ENCODE results near the gene MTURN. TPM values are rescaled to one million over a fixed set of nuclear protein-coding genes. Genes with fewer than 3 reads are reported as not detected.
"Not testable (repeated sequence)": the region's sequence is repeated elsewhere in the genome, so short reads cannot be mapped to it uniquely, and the experiment has no call there.

The MTURN gene
- 2.8 TPM for total RNA-seq

DNA sequence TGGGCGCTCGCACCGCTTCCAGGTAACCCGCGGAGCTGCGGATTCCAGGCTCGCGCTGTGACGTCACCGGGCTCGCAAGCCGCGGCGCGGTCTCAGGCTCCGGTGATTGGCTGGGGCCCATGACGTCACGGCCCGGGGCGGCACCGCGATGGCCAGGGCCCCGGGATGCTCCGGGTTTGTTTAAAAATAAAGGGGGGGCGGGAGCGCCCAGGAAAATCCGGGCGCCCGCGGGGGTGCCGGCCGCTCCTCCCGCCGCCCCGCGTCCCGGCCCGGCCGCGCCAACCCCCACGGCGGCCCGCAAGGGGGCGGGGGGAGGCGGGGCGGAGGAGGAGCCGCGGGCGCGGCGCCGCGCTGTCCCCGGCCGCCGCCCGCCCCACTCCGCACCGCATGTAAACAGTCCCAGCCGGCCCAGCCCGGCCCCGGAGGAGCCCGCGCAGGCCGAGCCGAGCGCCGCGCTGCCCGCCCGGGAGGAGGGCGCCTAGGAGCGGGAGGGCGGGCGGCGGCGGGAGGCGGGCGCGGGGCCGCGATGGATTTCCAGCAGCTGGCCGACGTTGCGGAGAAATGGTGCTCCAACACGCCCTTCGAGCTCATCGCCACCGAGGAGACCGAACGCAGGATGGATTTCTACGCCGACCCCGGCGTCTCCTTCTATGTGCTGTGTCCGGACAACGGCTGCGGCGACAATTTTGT is at the start of gene MTURN:
MTURN (plus strand) TSS at position 376 of the 690 bp plus-strand sequence; CDS start at position 527, 151 bp downstream.
- DNase-seq (ENCODE audit: low spot score) = peak; percentile 88
- peak; percentile 90 for ATAC-seq

DNA sequence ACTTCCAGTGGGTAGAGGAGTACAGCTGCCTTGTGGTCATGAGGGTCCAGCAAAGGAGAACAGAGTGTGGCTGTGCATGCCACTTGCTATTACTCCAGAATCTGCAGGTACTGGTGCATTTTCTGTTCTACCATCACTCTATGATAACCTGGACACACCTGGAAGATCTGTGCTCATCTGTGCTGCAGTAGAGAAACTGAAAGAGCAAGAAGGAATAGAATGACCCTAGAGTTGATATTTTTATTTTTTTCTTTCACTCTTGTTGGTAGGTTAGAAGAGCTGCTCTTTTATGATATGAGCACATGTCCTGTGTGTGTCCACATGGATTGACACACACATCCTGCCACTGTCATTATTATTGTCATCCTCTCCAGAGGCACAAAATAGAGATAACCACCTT is 48.3 kb upstream of the MTURN start:
- no peak for ATAC-seq
- no peak for DNase-seq (ENCODE audit: low spot score)

DNA sequence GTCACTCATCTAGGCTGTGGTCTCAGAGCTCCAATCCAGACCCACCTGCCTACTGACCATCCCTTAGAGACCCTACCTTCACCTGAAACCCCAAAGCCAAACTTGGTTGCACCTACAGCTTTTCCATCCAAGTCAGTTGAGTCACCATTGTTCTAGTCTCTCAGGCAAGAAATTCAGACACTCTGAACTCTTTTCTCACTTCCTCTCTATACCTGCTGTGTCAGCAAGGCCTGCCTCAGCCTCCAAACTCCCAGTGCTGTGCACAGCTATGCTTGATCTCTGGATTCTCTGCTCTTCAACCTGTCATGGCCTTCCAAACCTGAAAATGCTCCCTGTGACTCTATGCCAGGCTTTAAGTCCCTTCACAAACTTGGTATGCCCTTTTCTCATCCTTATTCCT is 47.4 kb upstream of the MTURN start:
- ATAC-seq = no peak
- no peak for DNase-seq (ENCODE audit: low spot score)

DNA sequence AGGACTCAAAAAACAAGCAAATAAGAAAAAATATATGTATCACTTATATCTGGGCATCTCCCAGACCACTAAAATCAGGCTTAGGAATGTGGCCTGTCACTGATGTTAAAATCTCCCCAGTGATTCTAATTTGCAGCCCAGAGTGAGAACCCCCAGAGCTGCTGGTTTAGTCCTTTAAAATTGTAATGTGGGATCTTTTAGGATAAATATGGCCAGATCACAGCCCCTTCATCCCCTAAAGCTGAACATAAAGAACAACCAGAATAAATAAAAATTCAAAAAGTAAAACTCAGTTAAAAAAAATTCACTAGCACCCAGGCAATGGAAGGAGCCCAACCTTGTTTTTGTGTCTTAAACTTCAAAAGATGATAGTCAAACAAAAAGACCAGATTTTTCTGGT is 46.4 kb upstream of the MTURN start:
- no peak for DNase-seq (ENCODE audit: low spot score)
- ATAC-seq = no peak

DNA sequence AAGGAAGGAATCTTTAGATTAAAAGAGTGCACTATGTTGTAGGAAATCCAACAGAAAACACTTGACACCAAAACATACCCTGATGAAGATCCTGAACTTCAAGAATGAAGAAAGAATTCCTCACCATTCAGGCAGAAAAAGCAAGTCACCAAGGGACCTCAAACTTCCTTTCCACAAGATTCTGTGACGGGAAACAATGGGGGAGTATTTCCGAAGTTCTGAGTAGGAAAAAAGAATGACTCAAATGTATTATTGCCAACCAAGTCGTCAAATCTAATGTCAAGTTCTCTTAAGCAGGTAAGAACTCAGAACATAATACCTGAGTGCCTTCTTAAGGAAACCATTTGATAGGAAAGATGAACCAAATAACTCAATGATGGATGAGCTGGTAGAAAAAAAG is 44.7 kb upstream of the MTURN start:
- DNase-seq (ENCODE audit: low spot score) (no peak), ATAC-seq (no peak)

DNA sequence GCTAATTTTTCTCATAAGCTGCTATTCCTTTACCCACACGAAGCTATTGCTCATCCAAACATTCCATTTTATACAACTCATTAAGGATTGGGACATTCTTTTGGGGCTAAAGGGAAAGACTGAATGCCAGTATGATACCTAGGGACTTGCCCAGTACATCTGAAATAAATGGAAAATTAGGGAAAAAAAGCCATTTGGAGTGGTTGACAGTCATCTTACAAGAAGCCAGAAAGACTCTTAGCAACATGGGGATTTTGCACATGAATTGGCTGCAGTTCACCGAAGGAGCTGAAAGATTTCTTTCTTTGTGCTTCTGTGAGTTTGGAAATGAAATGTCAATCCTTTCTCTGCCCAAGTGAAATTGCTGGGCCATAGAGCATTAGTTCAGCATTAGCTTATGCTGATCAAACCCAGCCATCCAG is 43.3 kb upstream of the MTURN start:
- DNase-seq (ENCODE audit: low spot score) (no peak), ATAC-seq (no peak)

DNA sequence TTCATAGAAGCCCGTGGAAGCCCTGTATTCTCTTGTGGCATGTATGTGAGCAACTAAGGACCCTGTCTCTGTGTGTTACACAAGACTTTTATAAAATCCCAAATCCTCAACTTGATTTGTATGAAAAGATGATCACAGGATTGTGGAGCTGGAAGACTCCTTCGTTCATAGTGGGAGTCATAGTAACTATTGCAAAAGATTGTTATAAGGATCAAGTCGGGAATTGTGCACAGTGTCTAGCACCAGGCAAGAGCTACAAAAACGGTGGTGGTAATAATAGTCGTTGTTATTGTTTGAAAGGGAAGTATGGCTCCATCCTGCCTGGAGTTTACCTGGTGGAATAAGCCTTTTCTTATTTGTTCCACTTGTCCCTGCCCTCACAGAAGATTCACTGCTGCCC is 42.8 kb upstream of the MTURN start:
- DNase-seq (ENCODE audit: low spot score) (no peak), ATAC-seq (no peak)

DNA sequence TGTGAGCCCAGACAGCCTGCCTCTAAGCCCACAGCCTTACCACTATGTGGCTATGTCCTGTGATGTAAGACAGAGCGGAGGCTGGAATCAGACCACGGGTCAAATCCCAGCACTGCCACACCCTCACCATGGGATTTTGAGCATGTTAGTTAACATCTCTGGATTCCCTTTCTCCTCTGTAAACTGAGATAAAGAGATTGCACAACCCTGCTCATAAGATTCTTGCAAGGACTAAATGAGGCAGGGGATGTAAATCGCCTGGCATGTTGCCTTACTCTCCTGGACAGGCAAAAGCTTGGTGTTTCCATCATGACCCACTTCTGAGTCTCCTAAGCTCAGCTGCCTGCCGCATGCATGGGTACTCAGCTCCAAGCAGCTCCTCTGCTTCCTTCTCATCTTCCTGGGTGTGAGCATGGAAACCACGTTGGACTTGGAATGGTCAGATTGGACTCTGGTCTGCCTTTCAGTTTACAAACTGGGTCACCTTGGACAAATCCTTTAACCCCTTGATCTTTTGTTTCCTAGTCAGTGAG is 41.3 kb upstream of the MTURN start:
- ATAC-seq = no peak
- no peak for DNase-seq (ENCODE audit: low spot score)

DNA sequence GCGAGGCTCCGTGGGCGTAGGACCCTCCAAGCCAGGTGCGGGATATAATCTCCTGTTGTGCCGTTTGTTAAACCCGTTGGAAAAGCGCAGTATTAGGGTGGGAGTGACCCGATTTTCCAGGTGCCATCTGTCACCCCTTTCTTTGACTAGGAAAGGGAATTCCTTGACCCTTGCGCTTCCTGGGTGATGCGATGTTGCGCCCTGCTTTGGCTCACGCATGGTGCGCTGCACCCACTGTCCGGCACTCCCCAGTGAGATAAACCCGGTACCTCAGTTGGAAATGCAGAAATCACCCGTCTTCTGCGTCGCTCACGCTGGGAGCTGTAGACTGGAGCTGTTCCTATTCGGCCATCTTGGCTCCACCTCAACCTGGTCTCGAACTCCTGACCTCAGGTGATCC is 36.2 kb upstream of the MTURN start:
- ATAC-seq; DNase-seq (ENCODE audit: low spot score): not testable (repeated sequence)

DNA sequence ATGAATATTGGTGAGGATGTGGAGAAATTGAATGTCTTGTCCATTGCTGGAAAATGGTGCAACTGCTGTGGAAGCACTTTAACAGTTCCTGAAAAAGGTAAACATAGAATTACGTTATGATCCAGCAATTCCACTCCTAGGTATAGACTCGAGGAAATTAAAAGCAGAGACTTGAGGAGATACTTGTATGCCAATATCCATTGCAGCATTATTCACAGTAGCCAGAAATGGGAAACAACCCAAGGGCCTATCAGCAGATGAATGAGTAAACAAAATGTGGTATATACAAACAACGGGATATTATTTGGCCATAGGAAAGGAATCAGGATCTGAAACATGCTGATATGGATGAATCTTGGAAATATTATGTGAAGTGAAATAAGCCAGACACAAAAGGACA is 32.5 kb upstream of the MTURN start:
- no peak for ATAC-seq
- DNase-seq (ENCODE audit: low spot score) = no peak

DNA sequence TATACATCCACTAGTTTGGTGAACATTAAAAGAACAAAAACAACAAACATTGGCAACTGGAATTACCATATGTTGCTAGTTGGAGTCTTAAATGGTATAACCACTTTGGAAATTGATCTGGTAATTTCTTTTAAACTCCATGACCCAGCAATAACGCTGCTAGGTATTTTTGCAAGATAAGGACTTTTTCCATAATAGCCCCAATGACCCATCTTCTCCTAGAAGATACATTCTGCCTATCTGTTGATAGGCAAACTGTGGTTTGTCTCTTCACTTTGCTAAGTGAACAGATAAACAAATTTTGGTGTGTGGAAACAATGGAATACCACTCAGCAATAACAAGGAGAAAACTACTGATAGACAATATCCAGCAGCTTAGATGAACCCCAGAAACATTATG is 30.6 kb upstream of the MTURN start:
- ATAC-seq = no peak
- DNase-seq (ENCODE audit: low spot score) = no peak

DNA sequence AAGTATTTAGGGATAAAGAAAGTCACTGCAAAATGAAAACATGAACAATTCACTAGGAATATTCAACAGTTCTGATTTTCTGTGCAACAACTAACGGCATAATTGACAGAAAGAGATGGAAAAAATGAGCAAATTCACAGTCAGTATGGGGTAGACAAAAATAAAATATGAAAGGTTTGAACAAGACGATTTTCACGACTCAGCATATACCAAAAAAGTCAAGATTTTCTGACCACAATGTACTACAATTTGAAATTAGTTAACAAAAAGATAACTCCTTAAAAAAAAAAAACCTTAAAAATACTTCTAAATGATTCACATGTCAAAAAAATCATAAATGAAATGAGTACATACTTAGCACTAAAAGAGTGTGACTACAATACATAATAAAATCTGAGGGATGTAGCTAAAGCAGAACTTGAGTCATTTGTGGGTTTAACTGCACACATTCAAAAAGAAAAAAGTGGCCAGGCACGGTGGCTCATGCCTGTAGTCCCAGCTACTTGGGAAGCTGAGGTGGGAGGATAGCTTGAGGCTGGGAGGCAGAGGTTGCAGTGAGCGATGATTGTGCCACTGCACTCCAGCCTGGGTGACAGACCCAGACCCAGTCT is 22.6 kb upstream of the MTURN start:
- no peak for ATAC-seq
- no peak for DNase-seq (ENCODE audit: low spot score)

DNA sequence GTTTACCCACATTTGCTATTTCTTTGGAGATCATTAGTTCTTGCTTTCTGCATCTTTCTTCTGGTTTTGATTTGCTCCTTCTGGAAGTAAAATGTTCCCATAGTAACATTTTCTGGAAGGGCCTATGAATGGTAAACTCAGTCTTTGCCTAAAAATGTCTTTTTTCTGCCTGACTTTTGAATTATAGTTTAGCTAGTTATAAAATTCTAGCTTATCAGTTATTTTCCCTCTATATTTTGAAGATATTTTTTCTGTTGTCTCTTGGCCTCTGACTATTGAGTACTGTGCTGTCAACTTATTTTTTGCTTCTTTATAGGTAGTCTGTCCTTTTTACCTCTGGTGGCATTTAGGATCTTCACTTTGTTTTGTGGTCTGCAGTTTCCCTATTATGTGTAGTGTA is 21.6 kb upstream of the MTURN start:
- ATAC-seq (no peak), DNase-seq (ENCODE audit: low spot score) (no peak)

DNA sequence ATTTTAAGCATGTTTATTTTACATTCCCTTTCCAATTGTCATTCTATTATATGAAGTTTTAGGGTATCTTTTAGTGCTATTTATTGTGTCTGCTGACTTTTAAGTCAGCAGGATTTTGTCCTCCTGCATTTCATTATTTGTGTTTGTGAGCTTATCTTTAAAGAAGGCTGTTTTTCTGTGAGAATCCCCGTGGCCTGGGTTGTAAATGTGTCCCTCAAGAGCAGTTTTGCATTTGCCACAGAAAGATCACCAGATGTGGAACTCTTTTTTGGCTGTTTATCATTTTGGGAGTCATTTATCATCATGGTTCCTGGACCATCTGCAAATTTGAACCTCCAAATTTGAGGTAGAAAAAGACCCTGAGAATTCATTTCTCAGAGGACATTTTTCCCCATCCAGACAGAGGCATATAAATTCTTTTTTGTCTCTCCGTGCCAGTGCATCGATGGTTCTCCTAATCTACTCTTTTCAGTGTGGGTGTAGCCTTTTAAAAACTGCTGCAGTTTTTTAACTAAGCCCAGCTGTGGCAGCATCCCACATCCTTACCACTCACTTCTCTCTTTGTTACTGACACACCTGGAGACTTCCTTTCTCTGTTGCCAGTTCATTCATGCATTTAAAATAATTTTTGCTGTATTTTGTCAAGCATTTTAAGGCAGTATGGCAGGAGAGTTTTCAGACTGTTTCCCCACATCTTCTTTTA is 20.1 kb upstream of the MTURN start:
- no peak for ATAC-seq
- no peak for DNase-seq (ENCODE audit: low spot score)

DNA sequence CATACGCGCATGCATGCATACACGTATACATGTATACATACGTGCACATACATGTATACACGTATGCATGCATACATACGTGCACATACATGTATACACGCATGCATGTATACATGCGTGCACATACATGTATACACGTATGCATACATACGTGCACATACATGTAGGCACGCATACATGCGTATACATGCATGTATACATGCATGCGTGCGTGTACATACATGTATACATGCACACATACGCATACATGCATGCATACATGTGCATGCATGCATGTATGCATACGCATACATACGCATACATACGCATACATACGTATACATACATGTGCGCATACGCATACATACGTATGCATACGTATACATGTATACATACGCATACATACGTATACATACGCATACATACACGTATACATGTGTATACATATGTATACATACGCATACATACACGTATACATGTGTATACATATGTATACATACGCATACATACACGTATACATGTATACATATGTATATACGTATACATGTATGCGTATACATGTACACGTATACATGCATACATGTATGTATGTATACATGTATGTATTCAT is 19.0 kb upstream of the MTURN start:
- ATAC-seq (no peak), DNase-seq (ENCODE audit: low spot score) (no peak)

DNA sequence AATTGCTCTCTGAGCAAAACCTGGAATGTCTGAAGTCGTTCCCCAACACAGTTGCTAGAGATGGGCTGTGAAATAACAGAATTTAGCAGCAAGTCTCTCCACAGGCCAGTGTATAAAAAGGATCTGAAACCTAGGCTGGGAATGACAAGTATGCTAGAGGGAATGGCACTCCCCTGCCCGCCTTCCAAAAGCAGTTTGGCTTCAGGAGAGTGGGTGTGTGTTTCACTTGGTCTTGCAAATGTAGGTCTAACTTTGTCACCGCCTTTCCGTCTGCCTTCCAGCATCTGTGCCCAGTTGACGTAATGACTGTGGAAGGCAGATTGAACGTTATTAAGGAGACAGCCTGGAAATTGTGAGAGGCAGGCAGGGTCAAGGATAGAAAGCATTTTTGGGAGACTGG is 18.0 kb upstream of the MTURN start:
- ATAC-seq (no peak), DNase-seq (ENCODE audit: low spot score) (no peak)

DNA sequence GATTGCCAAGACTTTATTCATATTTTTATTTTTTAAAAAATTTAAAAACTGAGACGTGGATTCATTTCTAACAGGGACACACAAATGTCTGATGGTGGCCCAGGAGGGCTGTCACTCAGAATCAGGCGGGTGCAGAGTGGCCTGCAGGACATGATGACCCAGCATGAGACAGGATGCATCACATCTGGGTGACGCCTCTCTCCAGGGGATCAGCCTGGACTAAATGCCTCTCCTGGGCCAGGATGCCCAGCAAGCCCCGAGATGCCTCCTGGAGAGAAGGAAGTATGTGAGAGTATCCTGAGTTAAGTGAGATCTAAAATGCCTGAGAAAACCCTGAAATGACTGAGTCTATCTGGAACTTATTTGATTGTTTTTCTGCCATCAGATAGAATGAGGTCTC is 16.9 kb upstream of the MTURN start:
- DNase-seq (ENCODE audit: low spot score) = no peak

DNA sequence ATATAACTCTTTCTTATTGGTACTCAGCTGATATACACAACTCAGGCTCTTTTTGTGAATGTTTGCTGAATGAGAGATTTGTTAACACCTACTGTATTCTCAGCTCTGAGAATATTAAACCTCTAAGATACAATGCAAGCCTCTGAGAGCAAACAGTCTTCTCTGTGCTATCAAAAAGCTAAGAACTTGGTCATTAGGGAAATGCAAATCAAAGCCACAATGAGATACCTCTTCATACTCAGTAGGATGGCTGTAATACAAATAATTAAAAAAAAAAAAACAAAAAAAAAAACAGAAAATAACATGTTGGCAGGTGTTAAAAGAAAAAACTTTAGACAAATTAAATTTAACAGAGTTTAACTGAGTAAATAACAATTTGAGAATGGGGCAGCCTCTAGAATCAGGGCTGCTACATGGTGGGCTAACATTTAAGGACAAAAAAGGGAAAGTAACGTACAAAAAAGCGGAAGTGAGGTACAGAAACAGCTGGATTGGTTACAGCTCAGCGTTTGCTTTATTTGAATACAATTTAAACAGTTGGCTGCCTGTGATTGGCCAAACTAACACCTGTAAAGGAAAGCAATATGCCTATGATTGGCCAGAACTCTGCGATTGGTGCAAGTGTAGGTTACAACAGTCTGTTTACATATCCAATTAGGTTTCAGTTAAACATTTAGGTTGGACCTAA is 14.8 kb upstream of the MTURN start:
- DNase-seq (ENCODE audit: low spot score) (no peak), ATAC-seq (no peak)

More for the DNA sequence above, 16.9 kb upstream of the MTURN start:
- ATAC-seq = no peak

DNA sequence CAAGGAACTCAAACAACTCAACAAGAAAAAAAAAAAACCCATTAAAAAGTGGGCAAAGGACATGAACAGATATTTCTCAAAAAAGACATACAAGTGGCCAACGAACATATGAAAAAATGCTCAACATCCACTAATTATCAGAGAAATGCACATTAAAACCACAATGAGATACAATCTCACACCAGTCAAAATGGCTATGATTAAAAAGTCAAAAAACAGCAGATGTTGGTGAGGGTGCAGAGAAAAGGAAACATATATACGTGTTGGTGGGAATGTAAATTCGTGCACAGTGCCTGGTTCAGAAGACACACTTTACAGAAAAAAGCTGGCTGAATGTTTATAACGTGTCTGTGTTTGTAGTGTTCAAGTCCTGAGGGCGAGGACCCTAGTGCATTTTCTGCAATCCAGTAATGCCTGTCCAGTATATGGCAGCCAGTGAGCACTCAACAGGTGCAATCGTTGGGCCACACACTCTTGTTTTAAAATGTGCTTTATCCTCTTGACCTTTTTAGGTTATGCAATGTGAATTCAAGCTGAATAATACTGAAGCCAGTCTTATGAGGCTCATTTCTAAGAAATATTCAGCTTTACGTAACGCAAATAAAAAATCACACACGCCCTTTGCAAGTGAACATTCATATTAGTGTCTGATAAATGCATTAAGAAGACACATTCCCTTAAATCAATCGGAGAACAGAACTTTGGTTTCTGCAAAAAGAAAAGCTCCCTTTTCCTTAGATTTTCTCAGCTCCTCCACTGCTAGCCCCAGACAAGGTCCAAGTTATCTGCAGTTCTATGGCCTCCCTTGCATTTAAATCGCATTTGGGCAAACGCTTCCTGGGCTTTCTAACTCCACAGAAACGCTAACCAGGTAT is 813 bp upstream of the MTURN start:
- DNase-seq (ENCODE audit: low spot score) (no peak), ATAC-seq (no peak)

All from left lobe of liver (tissue), 2 donors.